Subcutaneous abdominal adipose tissue (tissue), 5 donors: ENCODE results near the gene NCOA3.

Experiments used
- H3K27ac ChIP-seq: one replicate; pipeline ENCODE4 v1.7.0; 2013; ENCODE audit warnings: low read depth, mild to moderate bottlenecking, inconsistent platforms, low read length, moderate library complexity
- H3K27me3 ChIP-seq, 5 donors: one replicate each; pipeline ENCODE4 v1.7.0; 2013; ENCODE audit warnings: low read length in 5 of 5, inconsistent platforms in 1 of 5; ENCODE audit not compliant: control insufficient read depth in 5 of 5, insufficient read depth in 4 of 5
- H3K36me3 ChIP-seq, 5 donors: one replicate each; pipeline ENCODE4 v1.7.0; 2013; ENCODE audit warnings: low read length in 5 of 5; ENCODE audit not compliant: control insufficient read depth in 5 of 5, insufficient read depth in 5 of 5
- H3K4me1 ChIP-seq, 5 donors: one replicate each; pipeline ENCODE4 v1.7.0; 2013; ENCODE audit warnings: low read length in 5 of 5, mild to moderate bottlenecking in 3 of 5, moderate library complexity in 1 of 5; ENCODE audit not compliant: control insufficient read depth in 5 of 5, insufficient read depth in 5 of 5
- H3K4me3 ChIP-seq, 5 donors: one replicate each; pipeline ENCODE4 v1.7.0; 2013; ENCODE audit warnings: low read length in 5 of 5, low read depth in 1 of 5
- H3K9ac ChIP-seq, 5 donors: one replicate each; pipeline ENCODE4 v1.7.0; 2013; ENCODE audit warnings: low read length in 5 of 5, mild to moderate bottlenecking in 4 of 5, moderate library complexity in 3 of 5
- H3K9me3 ChIP-seq, 5 donors: one replicate each; pipeline ENCODE4 v1.7.0; 2013; ENCODE audit warnings: low read length in 5 of 5; ENCODE audit not compliant: control insufficient read depth in 5 of 5
- donor health status: healthy.
- donor health status: healthy.
- donor health status: healthy.
- donor health status: healthy.
- donor health status: healthy.

Gene NCOA3

GRCh38 chr20:47509685-47510084 is 8.0 kb downstream of the NCOA3 start:
- H3K4me1 ChIP-seq = no peaks in the 10 kb centered on the region
- no peaks in the 10 kb centered on the region for H3K27me3 ChIP-seq
- H3K27ac ChIP-seq = no peak overlapping the region
- H3K36me3 ChIP-seq = no peaks in the 10 kb centered on the region
- H3K9me3 ChIP-seq = no peaks in the 10 kb centered on the region
- H3K4me3 ChIP-seq = no peak overlapping the region
- no peak overlapping the region for H3K9ac ChIP-seq

- no peak overlapping the region for H3K27ac ChIP-seq
- H3K4me1 ChIP-seq = no peaks in the 10 kb centered on the region
- H3K9ac ChIP-seq = no peak overlapping the region
- H3K36me3 ChIP-seq = peaks cover 0 to 5% (median 0%) of the 10 kb centered on the region in 5 donors
- no peaks in the 10 kb centered on the region for H3K27me3 ChIP-seq
- H3K9me3 ChIP-seq = peaks cover 0 to 5% (median 3%) of the 10 kb centered on the region in 5 donors
- H3K4me3 ChIP-seq = no peak overlapping the region
Observed at GRCh38 chr20:47515843-47516242, 14.2 kb downstream of the NCOA3 start.

GRCh38 chr20:47521059-47521808 is 19.5 kb downstream of the NCOA3 start:
- peaks cover 0 to 11% (median 7%) of the 10 kb centered on the region in 5 donors for H3K9me3 ChIP-seq
- H3K27ac ChIP-seq = no peak overlapping the region
- H3K9ac ChIP-seq = no peak overlapping the region
- H3K4me3 ChIP-seq = no peak overlapping the region
- peaks cover 0 to 14% (median 9%) of the 10 kb centered on the region in 5 donors for H3K4me1 ChIP-seq
- H3K36me3 ChIP-seq = peaks cover 0 to 9% (median 0%) of the 10 kb centered on the region in 5 donors
- no peaks in the 10 kb centered on the region for H3K27me3 ChIP-seq

- Histone ChIP-seq H3K4me3 (peak overlapping the region in 3 of 5 donors; percentile 3 to 37 (median 22)), H3K9me3 (peaks cover 0 to 11% (median 7%) of the 10 kb centered on the region in 5 donors), H3K9ac (peak overlapping the region in 1 of 5 donors; percentile 44), H3K27ac (no peak overlapping the region), H3K4me1 (peaks cover 0 to 14% (median 9%) of the 10 kb centered on the region in 5 donors), H3K36me3 (peaks cover 0 to 9% (median 0%) of the 10 kb centered on the region in 5 donors), H3K27me3 (no peaks in the 10 kb centered on the region)
Observed at GRCh38 chr20:47524015-47524784, 22.5 kb downstream of the NCOA3 start.

- H3K9me3 ChIP-seq = no peaks in the 10 kb centered on the region
- no peaks in the 10 kb centered on the region for H3K27me3 ChIP-seq
- H3K4me3 ChIP-seq = no peak overlapping the region
- no peak overlapping the region for H3K27ac ChIP-seq
- H3K36me3 ChIP-seq = peaks cover 0 to 3% (median 0%) of the 10 kb centered on the region in 5 donors
- no peak overlapping the region for H3K9ac ChIP-seq
- peaks cover 0 to 19% (median 11%) of the 10 kb centered on the region in 5 donors for H3K4me1 ChIP-seq
Observed at GRCh38 chr20:47527004-47527800, 25.5 kb downstream of the NCOA3 start.

- H3K27ac ChIP-seq = no peak overlapping the region
- no peak overlapping the region for H3K9ac ChIP-seq
- no peak overlapping the region for H3K4me3 ChIP-seq
- peaks cover 0 to 5% (median 2%) of the 10 kb centered on the region in 5 donors for H3K4me1 ChIP-seq
- no peaks in the 10 kb centered on the region for H3K27me3 ChIP-seq
- H3K9me3 ChIP-seq = no peaks in the 10 kb centered on the region
- peaks cover 0 to 3% (median 0%) of the 10 kb centered on the region in 5 donors for H3K36me3 ChIP-seq
Observed at GRCh38 chr20:47529840-47530239, 28.2 kb downstream of the NCOA3 start.

GRCh38 chr20:47531458-47531857 is 29.8 kb downstream of the NCOA3 start:
- H3K9ac ChIP-seq = no peak overlapping the region
- H3K9me3 ChIP-seq = no peaks in the 10 kb centered on the region
- H3K36me3 ChIP-seq = peaks cover 0 to 3% (median 0%) of the 10 kb centered on the region in 5 donors
- no peak overlapping the region for H3K4me3 ChIP-seq
- peaks cover 0 to 5% (median 2%) of the 10 kb centered on the region in 5 donors for H3K4me1 ChIP-seq
- no peaks in the 10 kb centered on the region for H3K27me3 ChIP-seq
- no peak overlapping the region for H3K27ac ChIP-seq

- H3K36me3 ChIP-seq = peaks cover 0 to 3% (median 0%) of the 10 kb centered on the region in 5 donors
- H3K9ac ChIP-seq = no peak overlapping the region
- H3K27ac ChIP-seq = no peak overlapping the region
- no peak overlapping the region for H3K4me3 ChIP-seq
- peaks cover 0 to 5% (median 2%) of the 10 kb centered on the region in 5 donors for H3K4me1 ChIP-seq
- no peaks in the 10 kb centered on the region for H3K9me3 ChIP-seq
- H3K27me3 ChIP-seq = no peaks in the 10 kb centered on the region
Observed at GRCh38 chr20:47532002-47532401, 30.3 kb downstream of the NCOA3 start.

- H3K36me3 ChIP-seq = peaks cover 0 to 3% (median 0%) of the 10 kb centered on the region in 5 donors
- no peak overlapping the region for H3K27ac ChIP-seq
- H3K9ac ChIP-seq = no peak overlapping the region
- H3K4me1 ChIP-seq = peaks cover 0 to 5% (median 2%) of the 10 kb centered on the region in 5 donors
- no peaks in the 10 kb centered on the region for H3K27me3 ChIP-seq
- H3K9me3 ChIP-seq = no peaks in the 10 kb centered on the region
- no peak overlapping the region for H3K4me3 ChIP-seq
Observed at GRCh38 chr20:47533518-47534062, 31.9 kb downstream of the NCOA3 start.
